NB4 (cell line): ENCODE results near the gene PCDHB1.

Source experiments
- DNase-seq: peaks from one replicate; pipeline ENCODE4 v3.0.0; 2010; ENCODE audit warnings: low read depth
- H3K4me3 ChIP-seq: one replicate; pipeline ENCODE4 v1.5.1; 2011; ENCODE audit warnings: mild to moderate bottlenecking, low read depth, low read length, moderate library complexity
- CTCF ChIP-seq: IDR thresholded peaks from one replicate; pipeline ENCODE4 v1.5.1; 2012; ENCODE audit warnings: low read depth, low read length
- MAX ChIP-seq: IDR thresholded peaks from 2 replicates; pipeline ENCODE4 v1.6.1; 2011; ENCODE audit warnings: low read depth, low read length
- MYC ChIP-seq: IDR thresholded peaks from 2 replicates; pipeline ENCODE4 v1.6.1; 2011; ENCODE audit warnings: low read depth, low read length
- POLR2A ChIP-seq: IDR thresholded peaks from 2 replicates; pipeline ENCODE4 v1.6.1; 2011; ENCODE audit warnings: mild to moderate bottlenecking; ENCODE audit not compliant: insufficient read length; ENCODE audit errors: extremely low read depth

Gene PCDHB1

GRCh38 chr5:141105350-141105749 is 54.2 kb downstream of the PCDHB1 start:
- no peak overlapping the region for H3K4me3 ChIP-seq
- DNase-seq: no peak
- TF ChIP-seq MAX (no peak), POLR2A (no peak), MYC (no peak), CTCF (no peak)
